A549 (cell line): ENCODE results near the gene IRF3. TPM values are rescaled to one million over a fixed set of nuclear protein-coding genes. Genes with fewer than 3 reads are reported as not detected.

Experiments
- ATAC-seq, 2 experiments: fragments of 200-7000 bp in 1 of 2; fragments of >200 bp in 1 of 2; cut with Nextera tagmentation in 1 of 2; cut with Tn5 transposase in 1 of 2; 3 replicates each; pipeline versions ENCODE4 v1.8.0 to v1.9.1; 2018 to 2020; ENCODE audit warnings: mild to moderate bottlenecking in 1 of 2, moderate library complexity in 1 of 2
- CTCF ChIA-PET: fragments of 300-600 bp; sonication (Branson Sonifier 250); formaldehyde crosslinking; extraction: SDS; loops from one replicate; lab custom pipeline; 2021; ENCODE audit warnings: antibody characterized with exemption, inconsistent platforms; lab: Yijun Ruan, JAX
- POLR2A ChIA-PET: fragments of 350-600 bp; formaldehyde crosslinking; extraction: SDS; loops from one replicate; lab custom pipeline; 2021; ENCODE audit warnings: antibody characterized with exemption, inconsistent platforms; lab: Yijun Ruan, JAX
- DNase-seq, 2 experiments: peaks; one replicate each; pipeline versions ENCODE4 v3.0.0 to v3.0.0-alpha.2; 2011 to 2016; ENCODE audit warnings: low read depth in 1 of 2, low spot score in 1 of 2
- FAIRE-seq: peaks from 2 replicates; lab custom pipeline; 2011; peaks lifted over from hg19 to GRCh38; lab: Jason Lieb, UNC
- H3K27ac ChIP-seq, 2 experiments: fragments of >200 bp; sonication (Bioruptor Twin); formaldehyde crosslinking; 3 replicates each; pipeline ENCODE4 v1.5.1; 2016 to 2017
- H3K4me1 ChIP-seq: fragments of >200 bp; sonication (Bioruptor Twin); formaldehyde crosslinking; 3 replicates; pipeline ENCODE4 v1.6.1; 2016
- H3K4me2 ChIP-seq: fragments of >200 bp; sonication (Bioruptor Twin); formaldehyde crosslinking; 3 replicates; pipeline ENCODE4 v1.6.1; 2016
- H3K4me3 ChIP-seq: fragments of >200 bp; sonication (Bioruptor Twin); formaldehyde crosslinking; 3 replicates; pipeline ENCODE4 v1.5.1; 2016
- H3K9me3 ChIP-seq: fragments of >200 bp; sonication (Bioruptor Twin); formaldehyde crosslinking; 3 replicates; pipeline ENCODE4 v1.6.1; 2016
- CBX2 ChIP-seq: fragments of 200-600 bp; sonication (generic); IDR thresholded peaks from 2 replicates; pipeline ENCODE4 v1.6.1; 2016; ENCODE audit warnings: low read depth, mild to moderate bottlenecking, borderline replicate concordance
- CHD2 ChIP-seq: fragments of 150-350 bp; IDR thresholded peaks from 2 replicates; pipeline ENCODE4 v1.6.1; 2014; ENCODE audit warnings: low read length; ENCODE audit not compliant: partially characterized antibody
- EHF ChIP-seq: fragments of 250-450 bp; sonication (Bioruptor Pico); IDR thresholded peaks from 2 replicates; pipeline ENCODE4 v1.5.0; 2020; ENCODE audit warnings: mild to moderate bottlenecking
- FOSB ChIP-seq: fragments of 250-450 bp; sonication (Bioruptor Pico); IDR thresholded peaks from 2 replicates; pipeline ENCODE4 v1.5.0; 2020; ENCODE audit warnings: mild to moderate bottlenecking, moderate library complexity
- FOSL2 ChIP-seq, 2 experiments: fragments of 450-650 bp in 1 of 2; fragments of >200 bp in 1 of 2; sonication (Bioruptor Twin) in 1 of 2; formaldehyde crosslinking; IDR thresholded peaks; 2 replicates each; pipeline versions ENCODE4 v1.5.0 to v1.6.1; 2016 to 2020; ENCODE audit warnings: mild to moderate bottlenecking in 1 of 2, moderate library complexity in 1 of 2
- HOXB13 ChIP-seq: fragments of 250-450 bp; sonication (Bioruptor Pico); IDR thresholded peaks from 2 replicates; pipeline ENCODE4 v1.5.0; 2020; ENCODE audit warnings: low read depth, mild to moderate bottlenecking, moderate library complexity
- KDM1A ChIP-seq: fragments of 200-600 bp; sonication (generic); IDR thresholded peaks from 2 replicates; pipeline ENCODE4 v1.6.1; 2016; ENCODE audit warnings: low read depth, mild to moderate bottlenecking
- KDM5A ChIP-seq: fragments of 200-600 bp; sonication (generic); IDR thresholded peaks from 2 replicates; pipeline ENCODE4 v1.6.1; 2016; ENCODE audit warnings: antibody characterized with exemption, mild to moderate bottlenecking
- MAFK ChIP-seq: fragments of 450-650 bp; IDR thresholded peaks from 2 replicates; pipeline ENCODE4 v1.6.1; 2014; ENCODE audit not compliant: partially characterized antibody
- MYC ChIP-seq: IDR thresholded peaks from 2 replicates; pipeline ENCODE4 v1.6.1; 2012; ENCODE audit warnings: mild to moderate bottlenecking, inconsistent platforms, low read length, improper control_type of control experiment, borderline replicate concordance
- NPAS2 ChIP-seq: fragments of 250-450 bp; sonication (Bioruptor Pico); IDR thresholded peaks from 2 replicates; pipeline ENCODE4 v1.8.0; 2022; ENCODE audit warnings: mild to moderate bottlenecking, moderate library complexity, borderline replicate concordance
- SREBF2 ChIP-seq: fragments of 450-650 bp; IDR thresholded peaks from 2 replicates; pipeline ENCODE4 v1.6.1; 2014; ENCODE audit warnings: mild to moderate bottlenecking, moderate library complexity
- ZC3H11A ChIP-seq: fragments of 450-650 bp; IDR thresholded peaks from 2 replicates; pipeline ENCODE4 v1.6.1; 2014; ENCODE audit warnings: antibody characterized with exemption, mild to moderate bottlenecking
- ZSCAN20 ChIP-seq: fragments of 250-450 bp; sonication (Bioruptor Pico); IDR thresholded peaks from 2 replicates; pipeline ENCODE4 v1.8.0; 2022; ENCODE audit warnings: mild to moderate bottlenecking, moderate library complexity
- WGBS: methylation state at CpG from one replicate; pipeline ENCODE4 v1.1.6; 2017; ENCODE audit errors: missing lambda C conversion rate; 5-methylcytosine and 5-hydroxymethylcytosine counted together
- polyA plus RNA-seq, 4 experiments: library from polyadenylated mRNA; depleted of rRNA in 3 of 4; stranded (reverse); fragments of >200 nt; fragmentation: RNase III in 1 of 4; extraction: RNeasy Plus Mini Kit Qiagen cat#74134 plus additional on column Dnase treatment in 1 of 4; gene quantifications; 2 replicates in 3 of 4; 3 replicates in 1 of 4; pipeline ENCODE4 v1.2.3, GENCODE V29; 2011 to 2017
- TF ChIP-seq, protein P1 (sequence below): fragments of 200-600 bp; sonication (generic); IDR thresholded peaks from 2 replicates; pipeline ENCODE4 v1.6.1; 2016; ENCODE audit warnings: antibody characterized with exemption, mild to moderate bottlenecking, moderate library complexity
- TF ChIP-seq, protein P2 (sequence below): IDR thresholded peaks from 2 replicates; pipeline ENCODE4 v1.6.1; 2012
- TF ChIP-seq, protein P3 (sequence below): fragments of >200 bp; sonication (Bioruptor Twin); formaldehyde crosslinking; IDR thresholded peaks from 3 replicates; pipeline ENCODE4 v1.6.1; 2016
- TF ChIP-seq, protein P4 (sequence below): fragments of >200 bp; sonication (Bioruptor Twin); formaldehyde crosslinking; IDR thresholded peaks from 2 replicates; pipeline ENCODE4 v1.6.1; 2016

IRF3 gene
- polyA plus RNA-seq, 2 of the 4 experiments (the other 2 are of a cell fraction): 54.0 to 103 TPM

DNA sequence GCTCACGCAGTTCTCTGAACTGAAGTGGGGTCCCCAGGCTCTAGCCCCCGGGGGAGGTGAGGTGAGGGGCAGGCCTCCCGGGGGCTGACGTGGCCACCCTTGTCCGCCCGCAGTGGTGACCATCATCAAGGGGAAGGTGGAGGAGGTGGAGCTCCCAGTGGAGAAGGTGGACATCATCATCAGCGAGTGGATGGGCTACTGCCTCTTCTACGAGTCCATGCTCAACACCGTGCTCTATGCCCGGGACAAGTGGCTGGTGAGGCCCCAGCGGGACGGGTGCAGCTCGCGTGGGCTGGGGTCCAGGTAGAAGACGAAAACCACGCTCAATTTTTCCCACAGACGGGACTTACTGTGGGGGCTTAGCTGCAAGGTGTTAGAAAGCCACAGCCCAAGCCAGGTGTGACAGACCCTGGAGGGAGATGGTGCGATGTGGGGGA is 18.2 kb upstream of the IRF3 start:
- peaks cover 32% of the 10 kb centered on the region for H3K4me1 ChIP-seq
- CTCF ChIA-PET: interaction anchor here (0.7 to 5.5 kb wide), 33 partner anchors 8 to 452 kb away, joined by 3 to 42 read pairs (median 4); partner anchors contain the start of genes FUZ and PRRG2
- no peak overlapping the region for H3K4me3 ChIP-seq
- H3K4me2 ChIP-seq: no peak overlapping the region
- H3K9me3 ChIP-seq: no peaks in the 10 kb centered on the region
- WGBS: 94% methylated on average over 18 of the region's 18 CpGs
- ATAC-seq (no peak), DNase-seq (no peak), FAIRE-seq (no peak)
- TF ChIP-seq, protein P1, sequence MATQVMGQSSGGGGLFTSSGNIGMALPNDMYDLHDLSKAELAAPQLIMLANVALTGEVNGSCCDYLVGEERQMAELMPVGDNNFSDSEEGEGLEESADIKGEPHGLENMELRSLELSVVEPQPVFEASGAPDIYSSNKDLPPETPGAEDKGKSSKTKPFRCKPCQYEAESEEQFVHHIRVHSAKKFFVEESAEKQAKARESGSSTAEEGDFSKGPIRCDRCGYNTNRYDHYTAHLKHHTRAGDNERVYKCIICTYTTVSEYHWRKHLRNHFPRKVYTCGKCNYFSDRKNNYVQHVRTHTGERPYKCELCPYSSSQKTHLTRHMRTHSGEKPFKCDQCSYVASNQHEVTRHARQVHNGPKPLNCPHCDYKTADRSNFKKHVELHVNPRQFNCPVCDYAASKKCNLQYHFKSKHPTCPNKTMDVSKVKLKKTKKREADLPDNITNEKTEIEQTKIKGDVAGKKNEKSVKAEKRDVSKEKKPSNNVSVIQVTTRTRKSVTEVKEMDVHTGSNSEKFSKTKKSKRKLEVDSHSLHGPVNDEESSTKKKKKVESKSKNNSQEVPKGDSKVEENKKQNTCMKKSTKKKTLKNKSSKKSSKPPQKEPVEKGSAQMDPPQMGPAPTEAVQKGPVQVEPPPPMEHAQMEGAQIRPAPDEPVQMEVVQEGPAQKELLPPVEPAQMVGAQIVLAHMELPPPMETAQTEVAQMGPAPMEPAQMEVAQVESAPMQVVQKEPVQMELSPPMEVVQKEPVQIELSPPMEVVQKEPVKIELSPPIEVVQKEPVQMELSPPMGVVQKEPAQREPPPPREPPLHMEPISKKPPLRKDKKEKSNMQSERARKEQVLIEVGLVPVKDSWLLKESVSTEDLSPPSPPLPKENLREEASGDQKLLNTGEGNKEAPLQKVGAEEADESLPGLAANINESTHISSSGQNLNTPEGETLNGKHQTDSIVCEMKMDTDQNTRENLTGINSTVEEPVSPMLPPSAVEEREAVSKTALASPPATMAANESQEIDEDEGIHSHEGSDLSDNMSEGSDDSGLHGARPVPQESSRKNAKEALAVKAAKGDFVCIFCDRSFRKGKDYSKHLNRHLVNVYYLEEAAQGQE: no peak
- TF ChIP-seq KDM1A (no peak), KDM5A (no peak), SREBF2 (no peak), EHF (CRISPR knock-in tag) (no peak)
- TF ChIP-seq, protein P2, sequence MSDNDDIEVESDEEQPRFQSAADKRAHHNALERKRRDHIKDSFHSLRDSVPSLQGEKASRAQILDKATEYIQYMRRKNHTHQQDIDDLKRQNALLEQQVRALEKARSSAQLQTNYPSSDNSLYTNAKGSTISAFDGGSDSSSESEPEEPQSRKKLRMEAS: no peak
- POLR2A ChIA-PET: interaction anchor here (1.0 to 2.6 kb wide), 2 partner anchors 7 to 43 kb away, joined by 3 to 13 read pairs; partner anchors contain the start of gene PRMT1
- H3K27ac ChIP-seq: no peak overlapping the region

DNA sequence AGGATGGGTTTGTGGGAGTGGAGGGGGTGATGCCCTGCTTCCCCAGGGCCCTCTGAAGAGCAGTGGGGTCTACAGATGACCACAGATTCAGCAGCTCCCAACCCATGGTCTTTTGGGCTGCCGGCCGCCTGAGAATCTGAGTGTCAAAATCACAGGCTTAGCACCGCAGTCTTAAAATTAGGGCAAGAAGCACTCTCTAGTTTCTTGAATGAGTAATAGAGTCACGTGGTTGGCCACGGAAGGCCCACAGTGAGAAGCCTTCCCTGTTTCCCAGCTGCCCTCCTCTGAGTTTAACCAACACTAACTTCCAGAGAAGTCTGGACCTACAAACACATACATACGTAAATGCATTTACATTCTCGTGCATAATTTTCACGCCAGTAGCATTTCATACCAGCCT is 16.6 kb upstream of the IRF3 start:
- Histone ChIP-seq H3K4me2 (no peak overlapping the region), H3K4me1 (peaks cover 36% of the 10 kb centered on the region), H3K4me3 (no peak overlapping the region), H3K9me3 (no peaks in the 10 kb centered on the region), H3K27ac (no peak overlapping the region)
- ATAC-seq: no peak
- FAIRE-seq: no peak
- CTCF ChIA-PET: interaction anchor here (0.5 to 16.7 kb wide), 5 partner anchors 13 to 163 kb away, joined by 3 to 326 read pairs (median 4); partner anchors contain the start of genes BCL2L12 and IRF3
- DNase-seq: no peak
- WGBS: 93% methylated on average over 8 of the region's 8 CpGs
- TF ChIP-seq CBX2 (no peak), EHF (CRISPR knock-in tag) (no peak), FOSB (CRISPR knock-in tag) (no peak), FOSL2 (IDR thresholded peaks at IDR 0.05) (no peak), FOSL2 (CRISPR knock-in tag; IDR thresholded peaks at IDR 0.05) (no peak), HOXB13 (CRISPR knock-in tag) (no peak), MYC (no peak), ZC3H11A (no peak), NPAS2 (CRISPR knock-in tag) (no peak), MAFK (no peak), CHD2 (no peak), ZSCAN20 (CRISPR knock-in tag) (no peak)
- TF ChIP-seq, protein P3, sequence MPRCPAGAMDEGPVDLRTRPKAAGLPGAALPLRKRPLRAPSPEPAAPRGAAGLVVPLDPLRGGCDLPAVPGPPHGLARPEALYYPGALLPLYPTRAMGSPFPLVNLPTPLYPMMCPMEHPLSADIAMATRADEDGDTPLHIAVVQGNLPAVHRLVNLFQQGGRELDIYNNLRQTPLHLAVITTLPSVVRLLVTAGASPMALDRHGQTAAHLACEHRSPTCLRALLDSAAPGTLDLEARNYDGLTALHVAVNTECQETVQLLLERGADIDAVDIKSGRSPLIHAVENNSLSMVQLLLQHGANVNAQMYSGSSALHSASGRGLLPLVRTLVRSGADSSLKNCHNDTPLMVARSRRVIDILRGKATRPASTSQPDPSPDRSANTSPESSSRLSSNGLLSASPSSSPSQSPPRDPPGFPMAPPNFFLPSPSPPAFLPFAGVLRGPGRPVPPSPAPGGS: no peak
- TF ChIP-seq, protein P2: no peak
- TF ChIP-seq, protein P4, sequence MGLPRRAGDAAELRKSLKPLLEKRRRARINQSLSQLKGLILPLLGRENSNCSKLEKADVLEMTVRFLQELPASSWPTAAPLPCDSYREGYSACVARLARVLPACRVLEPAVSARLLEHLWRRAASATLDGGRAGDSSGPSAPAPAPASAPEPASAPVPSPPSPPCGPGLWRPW: no peak
- POLR2A ChIA-PET: no interaction called here
